NCI-H1930 (cell line): Measurements from ENCODE around the gene E2F4.

Source experiments
- DNase-seq, 2 experiments: peaks; one replicate each; lab custom pipeline; 2025; lab: John Stamatoyannopoulos, UW

Gene E2F4

GRCh38 chr16:67157892-67158635, 33.9 kb upstream of the E2F4 start:
- DNase-seq = no peak

- DNase-seq = no peak
Observed at GRCh38 chr16:67158637-67159600, 33.0 kb upstream of the E2F4 start.

DNA sequence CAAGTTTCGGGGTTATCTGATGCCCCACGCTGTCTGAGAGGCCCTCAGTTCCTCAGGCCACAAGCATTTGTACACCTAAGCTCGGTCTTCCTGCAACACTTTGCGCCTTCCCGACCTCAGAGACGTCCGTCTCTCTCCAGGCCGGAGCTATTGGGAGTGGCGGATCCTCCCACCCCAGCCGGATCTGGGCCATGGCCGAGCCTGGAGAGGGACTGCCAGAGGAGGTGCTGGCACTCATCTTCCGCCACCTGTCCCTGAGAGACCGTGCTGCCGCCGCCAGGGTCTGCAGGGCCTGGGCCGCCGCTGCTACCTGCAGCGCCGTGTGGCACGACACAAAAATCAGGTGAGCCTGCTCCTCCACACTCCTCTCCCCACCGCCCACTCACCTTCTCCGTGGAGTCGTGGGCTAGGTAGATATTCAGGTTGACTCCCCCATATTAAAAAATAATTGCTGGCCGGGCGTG, 30.3 kb upstream of the E2F4 start:
- no peak for DNase-seq

DNA sequence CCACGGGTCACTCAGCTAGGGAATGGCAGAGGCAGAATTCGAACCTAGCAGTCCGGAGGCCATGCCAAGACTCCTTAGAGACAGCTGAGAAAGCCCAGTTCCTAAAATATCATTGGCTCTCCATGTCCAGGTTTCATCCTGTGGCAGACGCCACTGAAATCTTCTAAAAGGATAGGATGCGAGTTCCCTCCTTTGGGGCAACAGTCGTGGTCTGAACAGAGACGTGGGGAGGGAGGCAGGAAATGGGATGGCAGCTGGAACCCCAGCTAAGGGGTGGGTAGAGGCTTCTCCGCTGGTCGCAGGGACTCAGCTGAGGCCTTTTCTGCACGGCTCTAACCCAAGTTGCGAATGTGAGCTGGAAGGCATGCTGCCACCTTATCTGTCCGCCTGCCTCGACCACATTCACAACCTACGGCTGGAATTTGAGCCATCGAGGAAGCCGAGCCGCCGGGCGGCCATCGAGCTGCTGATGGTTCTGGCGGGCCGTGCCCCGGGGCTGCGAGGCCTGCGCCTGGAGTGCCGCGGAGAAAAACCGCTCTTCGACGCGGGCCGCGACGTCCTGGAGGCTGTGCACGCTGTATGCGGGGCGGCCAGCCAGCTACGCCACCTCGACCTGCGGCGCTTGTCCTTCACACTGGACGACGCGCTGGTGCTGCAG, 29.3 kb upstream of the E2F4 start:
- no peak for DNase-seq

- no peak for DNase-seq
Observed at GRCh38 chr16:67163164-67163998, 28.6 kb upstream of the E2F4 start.

DNA sequence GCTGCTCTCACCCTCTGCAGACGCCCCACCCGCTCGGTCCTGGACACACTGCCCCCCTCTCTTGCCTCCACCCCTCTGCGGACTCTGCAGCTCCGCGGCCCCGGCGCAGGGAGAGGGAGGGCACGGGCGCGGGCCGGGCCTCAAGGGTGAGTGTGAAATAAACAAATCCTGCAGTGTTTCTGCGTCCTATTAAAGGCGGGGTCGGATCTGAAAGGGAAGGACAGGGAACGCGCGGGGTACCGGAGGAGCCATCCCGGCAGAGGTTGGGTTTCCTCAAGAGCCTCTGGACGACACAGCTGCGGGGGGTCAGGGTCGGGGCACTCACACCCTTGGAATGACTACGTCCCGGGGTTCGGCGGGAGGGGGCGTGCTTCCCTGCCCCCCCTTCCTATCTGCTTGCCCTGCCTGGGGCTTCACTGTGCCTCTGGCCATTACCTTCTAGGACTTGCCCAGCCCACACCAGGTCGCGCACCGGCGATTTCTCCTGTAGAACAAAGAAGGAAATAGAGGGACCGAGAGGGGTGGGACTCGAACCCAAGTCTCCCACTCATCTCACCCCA, 27.9 kb upstream of the E2F4 start:
- no peak for DNase-seq

- no peak for DNase-seq
Observed at GRCh38 chr16:67164599-67165061, 27.3 kb upstream of the E2F4 start, which contains the start of gene HSF4. Gene HSF4 (plus strand): TSS chr16:67164745. CDS start chr16:67164812, 67 bp downstream.

DNA sequence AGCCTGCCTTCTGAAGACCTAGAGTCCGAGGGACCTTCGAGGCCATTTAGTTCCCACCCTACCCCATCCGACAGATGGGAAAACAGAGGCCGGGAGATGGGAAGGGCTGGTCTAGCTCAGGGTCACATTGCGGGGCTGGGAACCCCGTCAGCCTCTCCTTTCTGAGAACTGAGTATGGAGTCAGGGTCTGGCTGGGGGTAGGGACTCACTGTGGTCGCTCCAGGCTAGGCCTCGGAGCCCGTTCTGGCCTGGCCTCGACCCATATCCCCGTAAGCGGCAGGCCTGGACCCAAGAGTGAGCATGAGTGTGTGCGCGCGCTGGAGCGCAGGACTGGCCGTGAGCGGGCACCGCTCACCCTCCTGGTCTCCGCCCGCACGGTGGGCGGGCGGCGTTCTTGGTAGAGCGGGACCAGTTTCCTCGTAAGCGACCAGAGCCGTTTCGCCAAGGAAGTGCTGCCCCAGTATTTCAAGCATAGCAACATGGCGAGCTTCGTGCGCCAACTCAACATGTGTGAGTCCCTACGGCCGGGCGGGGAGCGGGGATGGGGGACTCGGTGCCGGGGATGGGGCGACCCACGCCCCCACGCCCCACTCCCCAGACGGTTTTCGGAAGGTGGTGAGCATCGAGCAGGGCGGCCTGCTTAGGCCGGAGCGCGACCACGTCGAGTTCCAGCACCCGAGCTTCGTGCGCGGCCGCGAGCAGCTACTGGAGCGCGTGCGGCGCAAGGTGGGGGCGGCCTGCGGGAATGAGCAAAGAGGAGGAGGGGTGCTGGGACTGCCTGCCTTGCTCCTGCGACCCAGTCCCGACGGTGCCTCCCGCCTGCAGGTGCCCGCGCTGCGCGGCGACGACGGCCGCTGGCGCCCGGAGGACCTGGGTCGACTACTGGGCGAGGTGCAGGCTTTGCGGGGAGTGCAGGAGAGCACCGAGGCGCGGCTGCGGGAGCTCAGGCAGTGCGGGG, 26.6 kb upstream of the E2F4 start:
- DNase-seq = no peak

DNA sequence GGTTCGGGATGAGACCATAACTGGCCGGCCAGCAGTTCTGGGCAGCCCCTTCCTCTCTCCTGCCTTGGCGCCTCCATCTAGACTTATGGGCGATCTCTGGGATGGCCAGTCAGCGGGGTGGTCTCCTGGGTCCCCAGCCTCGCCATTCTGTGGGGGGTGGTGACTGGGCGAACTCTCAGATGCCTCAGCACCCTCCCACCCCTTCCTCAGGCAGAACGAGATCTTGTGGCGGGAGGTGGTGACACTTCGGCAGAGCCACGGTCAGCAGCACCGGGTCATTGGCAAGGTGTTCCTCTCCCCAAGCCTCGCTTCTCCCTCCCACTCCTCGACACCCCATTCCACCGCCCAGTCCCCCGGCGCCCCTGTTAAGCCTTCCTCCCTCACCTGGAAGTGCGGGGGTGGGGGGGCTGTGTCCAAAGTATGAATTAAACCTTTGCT, 25.8 kb upstream of the E2F4 start:
- DNase-seq = no peak

DNA sequence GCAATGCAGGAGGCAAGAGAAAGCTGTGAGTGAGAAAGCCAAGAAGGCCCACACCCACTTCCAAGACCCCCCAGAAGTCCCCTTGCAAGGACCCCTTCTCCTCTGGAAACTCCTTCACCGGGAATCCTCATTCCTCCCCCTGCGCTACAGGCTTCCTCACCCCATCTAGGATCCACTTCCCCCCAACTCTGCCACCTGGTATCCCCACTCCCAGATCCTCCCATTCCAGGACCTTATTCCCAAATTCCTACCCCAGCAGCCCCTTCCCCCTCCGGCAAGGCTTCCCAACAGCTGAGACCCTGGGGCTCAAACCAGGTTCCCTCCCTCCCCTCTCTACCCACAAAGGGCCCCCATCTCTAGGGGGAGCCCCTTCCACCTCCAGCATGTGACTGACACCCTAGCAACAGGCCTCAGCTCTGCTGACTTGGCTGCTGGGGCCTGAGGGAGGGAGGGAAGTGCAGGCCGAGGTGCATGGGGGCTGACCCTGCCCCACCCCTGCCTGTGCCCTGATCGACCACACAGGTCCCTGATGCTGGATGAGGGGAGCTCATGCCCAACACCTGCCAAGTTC, 25.3 kb upstream of the E2F4 start:
- no peak for DNase-seq

- no peak for DNase-seq
Observed at GRCh38 chr16:67167588-67167987, 24.4 kb upstream of the E2F4 start.

DNA sequence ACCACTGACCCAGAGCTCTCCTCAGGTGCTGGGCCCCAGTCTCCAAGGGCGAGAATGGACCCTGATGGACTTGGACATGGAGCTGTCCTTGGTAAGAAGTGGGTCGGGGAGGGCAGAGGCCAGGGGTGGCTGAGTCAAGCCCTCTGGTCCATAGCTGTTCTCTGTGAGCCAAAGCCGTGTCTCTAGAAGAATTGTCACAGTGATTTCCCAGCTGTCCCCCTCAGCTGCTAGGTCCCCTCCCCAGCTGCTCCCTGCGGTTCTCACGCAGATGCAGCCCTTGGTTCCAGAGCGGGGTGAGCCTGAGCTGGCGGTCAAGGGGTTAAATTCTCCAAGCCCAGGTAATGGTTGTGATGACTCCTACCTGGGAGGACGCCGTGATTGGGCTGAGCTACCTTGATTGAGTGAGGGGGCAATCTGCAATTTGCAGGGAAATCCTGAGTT, 22.9 kb upstream of the E2F4 start:
- DNase-seq = no peak

DNA sequence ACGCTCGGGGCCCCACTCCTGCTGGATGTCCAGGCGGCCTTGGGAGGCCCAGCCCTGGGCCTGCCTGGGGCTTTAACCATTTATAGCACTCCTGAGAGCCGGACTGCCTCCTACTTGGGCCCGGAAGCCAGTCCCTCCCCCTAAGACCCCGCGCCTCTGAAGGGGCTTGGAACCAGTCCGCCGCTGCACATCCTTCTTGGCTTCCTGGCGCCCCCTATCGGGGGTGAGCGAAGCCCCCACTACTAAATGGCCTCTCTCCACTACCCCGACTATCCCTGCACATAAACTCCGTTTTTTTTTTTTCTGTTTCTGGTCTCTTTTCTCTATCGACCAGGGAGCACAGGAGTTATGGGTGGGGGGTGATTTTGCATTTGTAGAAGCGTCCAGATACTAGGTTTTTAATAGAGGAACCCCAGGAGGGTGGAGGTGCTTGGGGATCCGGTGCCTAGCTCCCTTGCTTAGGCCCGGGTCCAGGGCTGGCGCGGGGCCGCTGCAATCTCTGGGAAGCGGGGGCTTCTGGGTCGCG, 22.2 kb upstream of the E2F4 start:
- DNase-seq = peak; percentile 33 to 38

GRCh38 chr16:67170168-67170948, 21.6 kb upstream of the E2F4 start, which contains the start of gene NOL3:
Gene NOL3 (plus strand): TSS chr16:67170538.
- DNase-seq = peak; percentile 56 to 63

DNA sequence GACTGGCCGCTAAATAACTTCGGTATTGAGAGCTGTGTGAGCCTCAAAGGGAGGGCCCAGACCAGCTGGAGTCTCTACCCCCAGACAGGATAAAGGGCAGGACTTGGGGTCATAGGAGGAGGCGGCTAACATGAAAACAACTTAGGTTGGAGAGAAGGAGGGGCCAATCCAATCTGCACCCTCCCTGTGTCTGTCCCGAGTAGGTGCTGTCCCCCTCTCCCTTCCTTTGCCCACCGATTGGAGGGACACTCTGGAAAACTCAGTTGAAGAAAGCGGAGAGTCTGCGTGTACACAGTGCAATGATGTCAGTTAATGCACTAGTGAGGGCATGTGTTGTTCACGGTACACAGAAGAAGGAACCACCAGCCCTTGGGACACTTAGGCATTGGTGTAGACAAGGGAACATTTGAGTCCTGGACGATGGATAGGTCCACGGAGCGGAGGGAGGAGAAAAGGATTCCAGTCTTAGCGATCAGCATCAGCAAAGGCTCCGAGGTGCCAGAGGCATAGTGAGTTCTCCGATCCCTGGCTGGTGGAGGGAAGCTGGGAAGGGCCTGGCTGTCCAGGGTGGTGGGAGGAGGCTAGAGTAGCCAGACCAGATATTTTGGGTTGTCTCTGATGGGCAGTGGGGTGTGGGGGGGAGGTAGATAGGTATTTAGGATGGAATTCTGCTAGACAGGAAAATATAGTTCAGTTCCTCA, 20.9 kb upstream of the E2F4 start:
- DNase-seq = no peak

- no peak for DNase-seq
Observed at GRCh38 chr16:67173323-67173722, 18.6 kb upstream of the E2F4 start.
